ENCODE results near the gene DUSP1. TPM values are rescaled to one million over a fixed set of nuclear protein-coding genes. Genes with fewer than 3 reads are reported as not detected.

Gene DUSP1
- polyA plus RNA-seq, 1 donor (not counting 4 experiments of a cell fraction or from before 2014, with no cell fraction given), result 174 TPM

GRCh38 chr5:172754596-172755356 lies 16.2 kb downstream of the DUSP1 start:
- Histone ChIP-seq H3K9me1 (ENCODE audit: control insufficient read depth, extremely low read depth, insufficient read depth, low read length) (no peaks in the 10 kb centered on the region), H3K27me3 (ENCODE audit: control insufficient read depth, extremely low read depth, insufficient read depth, low read length) (no peaks in the 10 kb centered on the region), H3K9ac (ENCODE audit: control insufficient read depth, extremely low read depth, insufficient read depth, low read length) (no peak overlapping the region), H3K9me3 (ENCODE audit: control insufficient read depth, low read depth, low read length) (peaks cover under 1% of the 10 kb centered on the region), H4K20me1 (ENCODE audit: control insufficient read depth, extremely low read depth, insufficient read depth, low read length) (no peaks in the 10 kb centered on the region), H3K4me2 (ENCODE audit: control insufficient read depth, extremely low read depth, insufficient read depth, low read depth, low read length) (no peak overlapping the region), H3K36me3 (ENCODE audit: control insufficient read depth in 2 of 2, extremely low read depth in 1 of 2, insufficient read depth in 2 of 2, low read length in 2 of 2) (no peaks in the 10 kb centered on the region), H3K27ac (ENCODE audit: control insufficient read depth, insufficient read depth, low read length) (no peak overlapping the region), H2AFZ (ENCODE audit: control insufficient read depth, low read length) (no peak overlapping the region), H3K4me1 (ENCODE audit: control insufficient read depth, extremely low read depth, insufficient read depth, low read length) (no peaks in the 10 kb centered on the region), H3K4me3 (ENCODE audit: control insufficient read depth in 2 of 3, extremely low read depth in 1 of 3, insufficient read depth in 2 of 3, low read depth in 1 of 3, low read length in 3 of 3) (no peak overlapping the region), H3K79me2 (ENCODE audit: control insufficient read depth, insufficient read depth, low read length) (no peaks in the 10 kb centered on the region)
- dilution Hi-C loops (cut with MboI; ENCODE audit: extremely low pct_ligation_motif_present, low sequenced_read_pairs), result no loop called here
- no peak for TF ChIP-seq EZH2 (IDR thresholded peaks at IDR 0.05; ENCODE audit: low read length)
- FAIRE-seq, result no peak
- DNase-seq (ENCODE audit: low read depth, low spot score), result no peak

GRCh38 chr5:172753101-172753500 lies 17.9 kb downstream of the DUSP1 start:
- no peak overlapping the region for H3K4me3 ChIP-seq (ENCODE audit: control insufficient read depth in 2 of 3, extremely low read depth in 1 of 3, insufficient read depth in 2 of 3, low read depth in 1 of 3, low read length in 3 of 3)
- H3K36me3 ChIP-seq (ENCODE audit: control insufficient read depth in 2 of 2, extremely low read depth in 1 of 2, insufficient read depth in 2 of 2, low read length in 2 of 2), result no peaks in the 10 kb centered on the region
- no peak overlapping the region for H3K27ac ChIP-seq (ENCODE audit: control insufficient read depth, insufficient read depth, low read length)
- H4K20me1 ChIP-seq (ENCODE audit: control insufficient read depth, extremely low read depth, insufficient read depth, low read length), result no peaks in the 10 kb centered on the region
- H2AFZ ChIP-seq (ENCODE audit: control insufficient read depth, low read length), result no peak overlapping the region
- dilution Hi-C loops (cut with MboI; ENCODE audit: extremely low pct_ligation_motif_present, low sequenced_read_pairs), result no loop called here
- no peak overlapping the region for H3K9ac ChIP-seq (ENCODE audit: control insufficient read depth, extremely low read depth, insufficient read depth, low read length)
- FAIRE-seq (no peak), DNase-seq (ENCODE audit: low read depth, low spot score) (no peak)
- TF ChIP-seq CTCF (optimal IDR thresholded peaks at IDR 0.05 in 1 of 3, IDR thresholded peaks at IDR 0.05 in 1 of 3, conservative IDR thresholded peaks at IDR 0.05 in 1 of 3; ENCODE audit: extremely low read depth in 1 of 3, insufficient read depth in 2 of 3, low read length in 3 of 3) (no peak), EZH2 (IDR thresholded peaks at IDR 0.05; ENCODE audit: low read length) (no peak)
- H3K79me2 ChIP-seq (ENCODE audit: control insufficient read depth, insufficient read depth, low read length), result no peaks in the 10 kb centered on the region
- no peak overlapping the region for H3K4me2 ChIP-seq (ENCODE audit: control insufficient read depth, extremely low read depth, insufficient read depth, low read depth, low read length)
- no peaks in the 10 kb centered on the region for H3K9me3 ChIP-seq (ENCODE audit: control insufficient read depth, low read depth, low read length)
- no peaks in the 10 kb centered on the region for H3K27me3 ChIP-seq (ENCODE audit: control insufficient read depth, extremely low read depth, insufficient read depth, low read length)
- H3K9me1 ChIP-seq (ENCODE audit: control insufficient read depth, extremely low read depth, insufficient read depth, low read length), result no peaks in the 10 kb centered on the region
- no peaks in the 10 kb centered on the region for H3K4me1 ChIP-seq (ENCODE audit: control insufficient read depth, extremely low read depth, insufficient read depth, low read length)
